HG02610 (cell line): ENCODE data around the gene PPP1R3G.
A peak's percentile ranks its signal among the peaks of the same experiment; 100 is the strongest.

ENCODE experiments used
- ATAC-seq: cut with Tn5 transposase; IDR thresholded peaks from one replicate; pipeline ENCODE4 v1.9.1; 2021; ENCODE audit warnings: mild to moderate bottlenecking, moderate library complexity; ENCODE audit not compliant: unreplicated experiment

The PPP1R3G gene

GRCh38 chr6:5071216-5071615 is 13.9 kb upstream of the PPP1R3G start:
- ATAC-seq: no peak

DNA sequence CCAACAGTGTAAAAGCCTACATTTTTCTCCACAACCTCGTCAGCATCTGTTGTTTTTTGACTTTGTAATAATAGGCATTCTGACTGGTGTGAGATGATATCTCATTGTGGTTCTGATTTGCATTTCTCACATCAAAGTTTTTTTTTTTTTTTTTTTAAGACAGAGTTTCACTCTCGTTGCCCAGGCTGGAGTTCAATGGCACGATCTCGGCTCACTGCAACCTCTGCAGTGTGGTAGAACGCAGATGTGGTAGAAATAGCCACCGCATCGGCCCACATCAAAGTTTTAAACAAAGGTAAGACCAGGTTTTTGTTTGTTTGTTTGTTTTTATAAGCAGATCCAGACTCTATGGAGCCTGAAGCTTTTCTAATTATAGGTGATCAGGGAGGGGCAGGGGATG is 12.7 kb upstream of the PPP1R3G start:
- ATAC-seq: no peak

DNA sequence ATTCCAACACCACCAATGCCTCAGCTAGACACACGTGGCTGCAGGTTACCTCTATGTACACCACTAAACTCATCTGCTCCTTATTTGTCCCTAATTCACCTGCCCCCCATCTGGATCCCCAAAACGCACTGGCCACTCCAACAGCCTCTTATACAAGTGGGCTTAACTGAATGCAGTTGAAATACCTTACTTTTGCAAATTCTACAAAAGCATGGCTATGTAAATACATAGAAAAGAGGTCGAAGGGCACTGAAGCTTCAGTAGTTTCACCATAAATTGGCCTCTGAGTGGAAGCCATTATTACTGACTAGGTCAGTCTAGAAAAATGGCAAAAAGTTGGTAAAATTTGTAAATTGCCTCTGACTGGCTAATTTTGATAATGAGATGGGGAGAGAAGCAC is 11.1 kb upstream of the PPP1R3G start:
- ATAC-seq: no peak

GRCh38 chr6:5076931-5077330 is 8.2 kb upstream of the PPP1R3G start:
- ATAC-seq: no peak

GRCh38 chr6:5078121-5078669 is 6.9 kb upstream of the PPP1R3G start:
- ATAC-seq: peak; percentile 45

- no peak for ATAC-seq
Observed at GRCh38 chr6:5079692-5080091, 5.4 kb upstream of the PPP1R3G start.

DNA sequence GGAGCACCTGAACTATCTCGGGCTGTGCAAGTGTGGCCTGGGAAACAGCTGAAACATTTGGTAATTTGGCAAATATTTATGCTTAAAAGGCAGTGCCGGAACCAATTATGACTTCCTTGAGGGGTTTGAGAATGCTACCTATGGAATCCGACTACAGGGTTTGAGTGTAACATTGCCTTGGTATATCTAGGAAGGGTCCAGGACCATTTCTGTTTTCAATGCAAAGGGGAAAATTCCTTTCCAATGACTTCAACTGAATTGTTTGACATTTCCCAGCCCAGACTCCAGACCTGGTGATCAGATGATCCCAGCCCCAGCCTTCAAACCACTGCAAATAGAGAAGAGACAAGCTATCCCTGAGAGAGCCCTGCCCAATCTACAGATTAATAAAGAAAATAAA is 4.6 kb upstream of the PPP1R3G start:
- ATAC-seq: no peak

GRCh38 chr6:5081182-5081581 is 4.0 kb upstream of the PPP1R3G start:
- no peak for ATAC-seq

DNA sequence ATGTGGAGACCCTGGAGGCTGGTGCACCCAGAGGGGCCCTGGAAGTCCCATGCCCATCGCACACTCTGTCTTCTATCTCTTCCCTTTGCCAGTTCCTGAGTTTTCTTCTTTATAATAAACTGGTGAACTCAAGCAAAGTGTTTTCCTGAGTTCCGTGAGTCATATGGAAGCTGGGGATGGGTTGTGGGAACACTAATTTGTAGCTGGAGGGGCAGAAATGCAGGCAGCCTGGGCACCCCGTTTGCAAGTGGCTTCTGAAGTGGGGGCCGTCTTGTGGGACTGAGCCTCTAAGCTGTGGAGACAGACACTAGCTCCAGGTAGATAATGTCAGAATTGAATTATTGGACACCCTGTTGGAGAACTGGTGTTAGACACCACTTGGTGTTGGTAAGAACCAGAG is 3.2 kb upstream of the PPP1R3G start:
- no peak for ATAC-seq

DNA sequence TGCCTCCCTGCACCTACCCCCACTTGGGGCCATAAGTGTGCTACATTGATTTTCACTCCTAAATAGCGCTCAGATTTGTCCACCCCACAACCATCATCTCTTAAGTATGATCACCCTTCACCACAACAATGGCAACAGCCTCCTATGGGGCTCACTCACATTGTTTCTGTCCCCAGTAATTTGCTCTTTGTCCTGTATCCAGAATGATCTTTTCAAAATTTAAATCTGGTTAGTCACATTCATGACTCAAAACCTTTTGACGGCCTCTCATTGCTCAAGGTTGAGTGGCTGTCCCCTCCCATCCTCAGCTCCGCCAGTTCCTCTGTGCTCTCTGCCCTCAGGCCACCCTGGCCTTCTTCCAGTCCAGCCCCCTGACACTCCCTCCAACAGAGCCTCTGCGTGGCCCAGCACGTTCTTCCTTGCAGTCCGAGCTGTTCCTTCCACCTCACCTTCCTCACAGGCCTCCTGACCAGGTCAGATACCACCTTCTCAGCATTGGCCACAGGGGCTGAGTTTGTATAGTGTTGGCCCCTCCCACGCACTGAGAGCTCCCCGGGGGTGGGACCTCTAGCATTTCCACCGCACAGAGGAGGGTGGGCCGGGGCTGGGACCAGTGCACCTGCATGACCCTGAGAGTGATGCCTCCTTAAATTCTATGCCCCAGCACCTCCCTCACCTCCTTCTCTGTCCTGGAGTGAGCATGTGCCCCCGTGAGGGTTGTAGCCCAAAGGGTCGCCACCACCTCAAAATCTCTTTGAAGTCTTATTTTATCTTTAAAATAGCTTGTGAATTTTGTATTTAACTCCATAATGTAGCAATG is 2.4 kb upstream of the PPP1R3G start:
- no peak for ATAC-seq

DNA sequence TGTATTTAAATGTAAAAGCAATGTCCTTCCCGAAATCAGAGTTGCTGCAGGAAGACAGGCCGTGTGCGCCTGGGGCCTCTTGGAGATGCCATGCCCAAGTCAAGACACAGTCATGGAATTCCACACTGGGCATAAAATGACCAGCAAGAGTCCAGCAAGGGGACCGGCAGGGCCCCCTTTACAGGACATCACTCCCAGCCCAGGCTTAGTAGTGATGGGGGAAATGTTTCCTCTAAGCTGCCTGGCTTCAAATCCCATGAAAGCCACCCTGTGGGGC is 1.9 kb upstream of the PPP1R3G start:
- ATAC-seq: no peak

GRCh38 chr6:5083813-5084359 is 1.3 kb upstream of the PPP1R3G start:
- no peak for ATAC-seq

DNA sequence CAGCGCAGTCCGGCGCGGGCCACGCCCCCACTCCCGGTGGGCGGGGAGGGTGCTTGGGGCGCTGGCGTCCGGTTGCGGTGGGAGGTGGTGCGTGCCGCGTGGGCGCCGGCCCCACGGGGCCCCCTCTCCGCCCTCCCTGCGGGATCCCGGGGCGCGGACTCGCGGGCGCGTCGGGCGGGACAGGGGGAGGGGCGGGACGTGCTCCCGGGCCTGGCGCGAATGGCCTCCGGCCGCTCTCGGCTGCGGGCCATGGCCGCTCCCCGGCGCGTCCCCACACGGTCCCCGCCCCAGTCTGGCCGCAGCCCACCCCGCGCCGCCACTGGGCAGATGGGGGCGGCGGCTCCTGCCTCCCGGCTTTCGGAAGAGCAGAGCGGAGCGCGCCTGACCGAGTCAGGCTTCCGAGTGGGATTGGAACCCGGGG is 771 bp upstream of the PPP1R3G start:
- peak; percentile 17 for ATAC-seq

DNA sequence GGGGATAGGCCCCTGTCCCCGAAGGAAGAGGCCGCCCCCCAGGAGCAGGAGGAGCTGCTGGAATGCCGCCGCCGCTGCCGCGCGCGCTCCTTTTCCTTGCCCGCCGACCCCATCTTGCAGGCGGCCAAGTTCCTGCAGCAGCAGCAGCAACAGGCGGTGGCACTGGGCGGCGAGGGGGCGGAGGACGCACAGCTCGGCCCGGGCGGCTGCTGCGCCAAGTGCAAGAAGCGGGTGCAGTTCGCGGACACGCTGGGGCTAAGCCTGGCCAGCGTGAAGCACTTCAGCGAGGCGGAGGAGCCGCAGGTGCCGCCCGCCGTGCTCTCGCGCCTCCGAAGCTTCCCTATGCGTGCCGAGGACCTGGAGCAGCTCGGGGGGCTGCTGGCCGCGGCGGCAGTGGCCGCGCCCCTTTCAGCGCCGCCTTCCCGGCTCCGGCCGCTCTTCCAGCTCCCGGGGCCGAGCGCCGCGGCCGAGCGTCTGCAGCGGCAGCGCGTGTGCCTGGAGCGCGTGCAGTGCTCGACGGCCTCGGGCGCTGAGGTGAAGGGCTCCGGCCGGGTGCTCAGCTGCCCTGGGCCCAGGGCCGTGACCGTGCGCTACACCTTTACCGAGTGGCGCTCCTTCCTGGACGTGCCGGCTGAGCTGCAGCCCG is 630 bp downstream of the PPP1R3G start:
- ATAC-seq: peak; percentile 22

- ATAC-seq: no peak
Observed at GRCh38 chr6:5086294-5086890, 1.3 kb downstream of the PPP1R3G start.

GRCh38 chr6:5087389-5087788 is 2.2 kb downstream of the PPP1R3G start:
- no peak for ATAC-seq

GRCh38 chr6:5088780-5089179 is 3.6 kb downstream of the PPP1R3G start:
- no peak for ATAC-seq

- ATAC-seq: no peak
Observed at GRCh38 chr6:5089481-5090438, 4.6 kb downstream of the PPP1R3G start.

GRCh38 chr6:5090603-5091002 is 5.5 kb downstream of the PPP1R3G start:
- no peak for ATAC-seq

DNA sequence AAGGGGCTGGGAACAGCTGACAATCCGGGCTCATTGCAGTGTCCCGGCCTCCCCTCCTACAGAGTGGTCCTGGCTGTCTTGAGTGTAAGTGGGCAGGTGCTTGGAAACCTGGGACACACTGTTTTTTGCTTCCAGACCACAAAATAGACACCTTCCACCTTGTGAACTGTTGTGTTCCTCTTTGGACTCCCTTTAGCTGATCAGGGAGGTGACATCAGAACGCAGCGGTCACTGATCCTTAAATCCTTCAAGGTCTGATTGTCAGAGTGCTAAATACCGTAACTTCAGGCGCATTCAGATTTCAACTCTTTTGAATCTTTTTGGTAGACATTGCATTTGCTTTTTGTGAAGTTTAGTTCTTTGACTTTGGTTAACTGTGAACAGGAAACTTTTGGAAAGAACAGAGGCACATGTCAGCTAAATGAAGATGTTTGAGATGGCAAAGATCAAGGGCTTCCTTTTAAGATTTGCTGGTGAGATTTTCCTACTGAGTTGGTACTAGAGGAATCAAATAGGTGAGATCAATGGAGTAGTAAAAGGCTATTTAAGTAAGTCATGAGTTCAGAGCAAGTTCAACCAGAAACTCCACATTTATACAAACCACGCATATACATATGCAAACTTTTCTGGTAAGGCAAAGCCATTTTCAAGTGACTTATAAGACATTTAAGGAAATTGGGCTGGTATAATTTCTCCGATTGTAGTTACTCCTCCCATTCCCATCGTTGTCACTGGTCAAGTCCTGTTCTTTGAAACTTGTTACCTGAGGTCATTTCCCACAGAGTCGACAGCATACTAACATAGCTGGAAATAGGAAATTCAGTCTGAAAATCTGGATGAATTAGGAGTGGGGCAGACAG is 6.3 kb downstream of the PPP1R3G start:
- ATAC-seq: no peak
